PFSK-1 (cell line): ENCODE data around the gene UCK2.

Experiments used
- FOXP2 ChIP-seq: optimal IDR thresholded peaks from 2 replicates; pipeline ENCODE3; 2011; ENCODE audit warnings: borderline replicate concordance, control low read depth, inconsistent platforms; ENCODE audit not compliant: insufficient read depth; ENCODE audit errors: extremely low read length, extremely low read depth
- POLR2AphosphoS5 ChIP-seq: IDR thresholded peaks from 2 replicates; pipeline ENCODE4 v1.6.1; 2012; ENCODE audit warnings: low read depth, mild to moderate bottlenecking, control low read depth, low read length, moderate library complexity
- SIN3A ChIP-seq: IDR thresholded peaks from 2 replicates; pipeline ENCODE4 v1.6.1; 2012; ENCODE audit warnings: mild to moderate bottlenecking, low read length, moderate library complexity, borderline replicate concordance; ENCODE audit not compliant: insufficient read depth
- TAF1 ChIP-seq: IDR thresholded peaks from 2 replicates; pipeline ENCODE4 v1.6.1; 2012; ENCODE audit warnings: low read length, control low read depth, borderline replicate concordance; ENCODE audit not compliant: insufficient read depth
- TF ChIP-seq, protein P1 (sequence below), 2 experiments: IDR thresholded peaks; 2 replicates each; pipeline versions ENCODE4 v1.6.1 to v1.8.0; 2011 to 2012; ENCODE audit warnings: low read depth in 2 of 2, low read length in 2 of 2, control low read depth in 1 of 2, inconsistent platforms in 1 of 2, mild to moderate bottlenecking in 1 of 2, moderate library complexity in 1 of 2; ENCODE audit not compliant: insufficient read depth in 1 of 2

The UCK2 gene

DNA sequence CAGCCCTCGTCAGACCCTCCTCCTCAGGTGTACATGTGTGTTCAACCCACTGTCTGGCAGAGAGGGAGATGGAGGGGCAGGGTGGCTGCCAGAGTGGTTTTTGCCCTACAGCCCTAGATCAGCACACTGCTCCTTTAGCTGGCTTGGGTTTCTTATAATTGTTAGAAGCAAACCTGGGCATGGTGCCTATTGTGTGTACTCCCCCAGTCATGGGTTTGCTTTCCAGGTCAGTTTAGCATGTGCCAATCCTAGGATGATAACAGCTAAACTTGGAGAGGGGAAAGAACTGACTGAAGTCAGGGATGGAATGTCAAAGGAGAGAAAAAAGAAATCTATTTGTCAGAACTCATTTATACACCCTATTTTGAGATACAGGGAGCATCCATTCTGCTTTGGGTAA lies 63.3 kb downstream of the UCK2 start:
- TF ChIP-seq SIN3A: no peak
- no peak for TF ChIP-seq FOXP2
- no peak for TF ChIP-seq TAF1
- no peak for TF ChIP-seq POLR2AphosphoS5
- TF ChIP-seq, protein P1, sequence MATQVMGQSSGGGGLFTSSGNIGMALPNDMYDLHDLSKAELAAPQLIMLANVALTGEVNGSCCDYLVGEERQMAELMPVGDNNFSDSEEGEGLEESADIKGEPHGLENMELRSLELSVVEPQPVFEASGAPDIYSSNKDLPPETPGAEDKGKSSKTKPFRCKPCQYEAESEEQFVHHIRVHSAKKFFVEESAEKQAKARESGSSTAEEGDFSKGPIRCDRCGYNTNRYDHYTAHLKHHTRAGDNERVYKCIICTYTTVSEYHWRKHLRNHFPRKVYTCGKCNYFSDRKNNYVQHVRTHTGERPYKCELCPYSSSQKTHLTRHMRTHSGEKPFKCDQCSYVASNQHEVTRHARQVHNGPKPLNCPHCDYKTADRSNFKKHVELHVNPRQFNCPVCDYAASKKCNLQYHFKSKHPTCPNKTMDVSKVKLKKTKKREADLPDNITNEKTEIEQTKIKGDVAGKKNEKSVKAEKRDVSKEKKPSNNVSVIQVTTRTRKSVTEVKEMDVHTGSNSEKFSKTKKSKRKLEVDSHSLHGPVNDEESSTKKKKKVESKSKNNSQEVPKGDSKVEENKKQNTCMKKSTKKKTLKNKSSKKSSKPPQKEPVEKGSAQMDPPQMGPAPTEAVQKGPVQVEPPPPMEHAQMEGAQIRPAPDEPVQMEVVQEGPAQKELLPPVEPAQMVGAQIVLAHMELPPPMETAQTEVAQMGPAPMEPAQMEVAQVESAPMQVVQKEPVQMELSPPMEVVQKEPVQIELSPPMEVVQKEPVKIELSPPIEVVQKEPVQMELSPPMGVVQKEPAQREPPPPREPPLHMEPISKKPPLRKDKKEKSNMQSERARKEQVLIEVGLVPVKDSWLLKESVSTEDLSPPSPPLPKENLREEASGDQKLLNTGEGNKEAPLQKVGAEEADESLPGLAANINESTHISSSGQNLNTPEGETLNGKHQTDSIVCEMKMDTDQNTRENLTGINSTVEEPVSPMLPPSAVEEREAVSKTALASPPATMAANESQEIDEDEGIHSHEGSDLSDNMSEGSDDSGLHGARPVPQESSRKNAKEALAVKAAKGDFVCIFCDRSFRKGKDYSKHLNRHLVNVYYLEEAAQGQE (IDR thresholded peaks at IDR 0.05; ENCODE audit: insufficient read depth in 1 of 2, low read depth in 2 of 2, low read length in 2 of 2): no peak

- no peak for TF ChIP-seq SIN3A
- no peak for TF ChIP-seq FOXP2
- no peak for TF ChIP-seq TAF1
- TF ChIP-seq, protein P1 (IDR thresholded peaks at IDR 0.05; ENCODE audit: insufficient read depth in 1 of 2, low read depth in 2 of 2, low read length in 2 of 2): no peak
Measured at GRCh38 chr1:165891111-165891860, 63.9 kb downstream of the UCK2 start.

DNA sequence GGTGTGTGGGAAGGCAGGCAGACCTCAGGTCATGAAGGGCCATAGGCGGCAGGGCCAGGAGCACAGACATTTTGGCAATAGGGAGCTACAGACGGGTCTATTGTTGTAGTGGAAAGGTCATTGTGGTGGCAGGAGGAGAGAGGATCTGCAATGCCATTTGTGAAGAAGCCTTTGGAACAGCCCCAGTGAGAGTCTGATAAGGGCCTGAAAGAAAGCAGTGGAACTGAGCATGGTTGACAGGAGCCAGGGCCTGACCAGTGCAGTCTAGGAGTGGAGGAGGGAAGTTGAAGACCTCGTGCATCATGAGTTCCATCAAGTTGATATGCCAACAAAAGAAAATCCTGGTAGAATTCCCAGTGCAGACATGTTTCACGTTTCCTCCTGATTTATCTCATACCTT lies 65.5 kb downstream of the UCK2 start:
- TF ChIP-seq, protein P1 (IDR thresholded peaks at IDR 0.05; ENCODE audit: insufficient read depth in 1 of 2, low read depth in 2 of 2, low read length in 2 of 2): no peak
- no peak for TF ChIP-seq FOXP2
- TF ChIP-seq POLR2AphosphoS5: no peak
- no peak for TF ChIP-seq SIN3A
- no peak for TF ChIP-seq TAF1

DNA sequence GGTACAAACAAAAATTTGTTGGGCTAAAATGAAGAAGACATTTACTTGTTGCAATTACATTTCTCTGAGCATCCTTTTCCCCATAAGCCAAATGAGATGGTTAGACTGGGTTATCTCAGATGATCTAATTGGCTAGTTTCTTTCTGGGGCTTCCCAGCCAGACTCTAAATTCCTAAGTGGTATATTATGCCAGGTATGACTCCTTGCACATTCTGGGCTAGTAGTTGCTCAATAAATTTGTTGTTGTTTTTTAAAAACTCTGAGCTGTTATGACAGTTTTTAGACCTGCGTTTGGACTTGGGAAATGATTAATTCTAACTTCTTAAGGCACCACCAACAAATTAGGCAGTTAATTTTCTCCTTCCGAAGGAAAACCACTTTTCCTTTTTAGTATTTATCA lies 66.1 kb downstream of the UCK2 start:
- TF ChIP-seq, protein P1 (IDR thresholded peaks at IDR 0.05; ENCODE audit: insufficient read depth in 1 of 2, low read depth in 2 of 2, low read length in 2 of 2): no peak
- no peak for TF ChIP-seq SIN3A
- no peak for TF ChIP-seq TAF1

DNA sequence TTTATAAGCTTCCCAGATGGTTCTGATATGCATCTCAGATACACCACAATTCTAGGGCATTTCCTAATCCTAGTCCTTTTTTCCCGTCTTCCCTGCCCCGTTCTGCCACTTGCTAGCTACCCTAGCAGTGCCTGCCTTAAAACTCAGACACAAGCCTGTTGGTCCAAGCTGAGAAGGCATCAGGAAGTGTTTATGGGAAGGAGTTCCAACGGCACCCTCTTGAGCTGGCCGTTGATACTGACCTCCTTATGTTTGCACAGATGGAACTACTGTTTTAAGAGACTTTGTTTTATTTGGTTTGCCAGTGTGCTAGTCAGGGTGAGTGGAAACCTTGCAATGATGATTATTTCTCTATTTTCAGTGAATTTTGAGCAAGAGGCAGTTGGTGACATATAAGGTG lies 67.2 kb downstream of the UCK2 start:
- TF ChIP-seq SIN3A (no peak), POLR2AphosphoS5 (no peak), TAF1 (no peak), FOXP2 (no peak)
- TF ChIP-seq, protein P1 (IDR thresholded peaks at IDR 0.05; ENCODE audit: insufficient read depth in 1 of 2, low read depth in 2 of 2, low read length in 2 of 2): no peak
